ENCODE measurements around the gene PLAC1.

DNA sequence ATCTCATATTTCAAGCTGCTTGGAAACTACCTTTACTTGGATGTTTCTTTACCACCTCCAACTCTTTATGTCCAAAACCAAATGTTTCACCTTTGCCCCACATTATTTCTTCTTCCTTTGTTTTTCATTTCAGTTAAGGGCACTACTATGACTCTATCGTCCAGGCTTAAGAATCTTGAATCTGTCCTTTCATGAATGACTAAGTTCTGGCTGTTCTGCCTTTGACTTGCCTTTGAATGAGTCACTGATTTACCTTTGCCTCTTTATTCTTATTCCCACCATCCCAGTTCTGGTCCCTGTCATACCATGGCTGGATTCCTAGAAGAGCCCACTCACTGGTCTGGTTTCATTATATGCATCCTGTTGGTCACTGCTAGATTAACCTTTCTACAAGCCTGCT lies 30.6 kb upstream of the PLAC1 start:
- TF ChIP-seq EGR1 (IDR thresholded peaks at IDR 0.05) = no peak
- TF ChIP-seq, protein P1, sequence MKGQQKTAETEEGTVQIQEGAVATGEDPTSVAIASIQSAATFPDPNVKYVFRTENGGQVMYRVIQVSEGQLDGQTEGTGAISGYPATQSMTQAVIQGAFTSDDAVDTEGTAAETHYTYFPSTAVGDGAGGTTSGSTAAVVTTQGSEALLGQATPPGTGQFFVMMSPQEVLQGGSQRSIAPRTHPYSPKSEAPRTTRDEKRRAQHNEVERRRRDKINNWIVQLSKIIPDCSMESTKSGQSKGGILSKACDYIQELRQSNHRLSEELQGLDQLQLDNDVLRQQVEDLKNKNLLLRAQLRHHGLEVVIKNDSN (IDR thresholded peaks at IDR 0.05) = no peak
- TF ChIP-seq EP300 (IDR thresholded peaks at IDR 0.05; ENCODE audit: borderline replicate concordance) = no peak
- TF ChIP-seq FOXM1 (IDR thresholded peaks at IDR 0.05; ENCODE audit: borderline replicate concordance, low read depth) = no peak
- TF ChIP-seq, protein P2, sequence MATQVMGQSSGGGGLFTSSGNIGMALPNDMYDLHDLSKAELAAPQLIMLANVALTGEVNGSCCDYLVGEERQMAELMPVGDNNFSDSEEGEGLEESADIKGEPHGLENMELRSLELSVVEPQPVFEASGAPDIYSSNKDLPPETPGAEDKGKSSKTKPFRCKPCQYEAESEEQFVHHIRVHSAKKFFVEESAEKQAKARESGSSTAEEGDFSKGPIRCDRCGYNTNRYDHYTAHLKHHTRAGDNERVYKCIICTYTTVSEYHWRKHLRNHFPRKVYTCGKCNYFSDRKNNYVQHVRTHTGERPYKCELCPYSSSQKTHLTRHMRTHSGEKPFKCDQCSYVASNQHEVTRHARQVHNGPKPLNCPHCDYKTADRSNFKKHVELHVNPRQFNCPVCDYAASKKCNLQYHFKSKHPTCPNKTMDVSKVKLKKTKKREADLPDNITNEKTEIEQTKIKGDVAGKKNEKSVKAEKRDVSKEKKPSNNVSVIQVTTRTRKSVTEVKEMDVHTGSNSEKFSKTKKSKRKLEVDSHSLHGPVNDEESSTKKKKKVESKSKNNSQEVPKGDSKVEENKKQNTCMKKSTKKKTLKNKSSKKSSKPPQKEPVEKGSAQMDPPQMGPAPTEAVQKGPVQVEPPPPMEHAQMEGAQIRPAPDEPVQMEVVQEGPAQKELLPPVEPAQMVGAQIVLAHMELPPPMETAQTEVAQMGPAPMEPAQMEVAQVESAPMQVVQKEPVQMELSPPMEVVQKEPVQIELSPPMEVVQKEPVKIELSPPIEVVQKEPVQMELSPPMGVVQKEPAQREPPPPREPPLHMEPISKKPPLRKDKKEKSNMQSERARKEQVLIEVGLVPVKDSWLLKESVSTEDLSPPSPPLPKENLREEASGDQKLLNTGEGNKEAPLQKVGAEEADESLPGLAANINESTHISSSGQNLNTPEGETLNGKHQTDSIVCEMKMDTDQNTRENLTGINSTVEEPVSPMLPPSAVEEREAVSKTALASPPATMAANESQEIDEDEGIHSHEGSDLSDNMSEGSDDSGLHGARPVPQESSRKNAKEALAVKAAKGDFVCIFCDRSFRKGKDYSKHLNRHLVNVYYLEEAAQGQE (IDR thresholded peaks at IDR 0.05; ENCODE audit: low read depth) = no peak
- TF ChIP-seq TAF1 (IDR thresholded peaks at IDR 0.05; ENCODE audit: low read depth) = no peak
- no peak for TF ChIP-seq NFIC (IDR thresholded peaks at IDR 0.05)

Measured in Ishikawa (cell line).